Measurements from ENCODE around the gene CCPG1.

CCPG1 gene

DNA sequence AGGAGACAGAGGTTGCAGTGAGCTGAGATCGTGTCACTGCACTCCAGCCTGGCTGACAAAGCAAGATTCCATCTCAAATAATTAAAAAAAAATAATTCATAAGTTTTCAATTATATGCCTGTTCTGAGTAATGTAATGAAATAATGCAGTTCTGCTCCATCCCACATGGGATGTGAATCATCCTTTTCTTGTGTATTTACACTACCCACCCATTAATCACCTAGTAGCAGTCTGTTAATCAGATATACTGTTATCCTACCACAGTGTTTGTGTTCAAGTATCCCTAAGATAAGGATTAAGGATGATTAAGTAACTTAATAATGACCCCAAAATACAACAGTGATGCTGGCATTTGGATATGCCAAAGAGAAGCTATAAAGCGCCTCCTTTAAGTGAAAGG, 50.4 kb downstream of the CCPG1 start:
- no peak for TF ChIP-seq CTCF (IDR thresholded peaks at IDR 0.05)

DNA sequence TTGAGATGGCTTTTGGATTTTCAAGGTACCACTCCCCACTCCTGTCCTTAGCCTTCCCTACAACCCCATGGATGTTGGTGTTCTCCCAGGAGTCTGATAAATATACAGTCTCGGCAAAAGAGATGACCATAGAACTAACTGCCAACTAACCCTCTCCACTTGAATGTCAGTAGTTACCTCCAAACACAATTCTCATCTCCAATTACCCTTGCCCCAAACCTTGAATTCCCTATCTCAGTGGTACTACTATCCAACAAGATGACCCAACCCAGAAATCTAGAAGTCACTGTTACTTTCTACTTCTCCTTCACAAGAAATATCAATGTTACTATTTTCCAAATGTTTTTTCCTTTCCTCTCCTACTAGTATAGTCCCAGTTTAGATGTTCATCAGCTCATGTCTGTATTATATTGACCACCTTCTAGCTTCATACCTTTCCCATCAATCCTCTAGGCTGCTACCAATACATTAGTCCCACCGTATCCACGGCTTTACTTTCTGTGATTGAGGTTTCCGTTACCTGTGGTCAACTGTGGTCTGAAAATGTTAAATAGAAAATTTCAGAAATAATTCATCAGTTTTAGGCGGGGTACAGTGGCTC, 51.1 kb downstream of the CCPG1 start:
- TF ChIP-seq CTCF (IDR thresholded peaks at IDR 0.05): no peak

- no peak for TF ChIP-seq CTCF (IDR thresholded peaks at IDR 0.05)
Measured at GRCh38 chr15:55353025-55353424, 55.1 kb downstream of the CCPG1 start.

DNA sequence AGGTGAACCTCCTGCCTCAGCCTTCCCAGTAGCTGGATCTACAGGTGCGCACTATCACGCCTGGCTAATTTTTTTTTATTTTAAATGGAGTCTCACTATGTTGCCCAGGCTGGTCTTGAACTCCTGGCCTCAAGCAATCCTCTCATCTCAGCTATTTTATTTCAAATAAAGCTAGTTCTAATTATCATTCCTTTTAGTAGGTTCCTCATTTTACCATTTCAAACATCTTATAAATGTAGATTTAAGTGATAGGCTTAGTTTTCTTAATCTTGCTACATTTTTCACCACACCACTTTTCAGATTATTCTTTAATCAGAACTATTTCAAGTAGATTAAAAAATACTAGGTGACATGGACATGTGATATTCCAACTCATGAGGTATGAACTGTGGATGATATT, 58.9 kb downstream of the CCPG1 start:
- no peak for TF ChIP-seq CTCF (IDR thresholded peaks at IDR 0.05)

- no peak for TF ChIP-seq CTCF (IDR thresholded peaks at IDR 0.05)
Measured at GRCh38 chr15:55348281-55348778, 59.8 kb downstream of the CCPG1 start.

DNA sequence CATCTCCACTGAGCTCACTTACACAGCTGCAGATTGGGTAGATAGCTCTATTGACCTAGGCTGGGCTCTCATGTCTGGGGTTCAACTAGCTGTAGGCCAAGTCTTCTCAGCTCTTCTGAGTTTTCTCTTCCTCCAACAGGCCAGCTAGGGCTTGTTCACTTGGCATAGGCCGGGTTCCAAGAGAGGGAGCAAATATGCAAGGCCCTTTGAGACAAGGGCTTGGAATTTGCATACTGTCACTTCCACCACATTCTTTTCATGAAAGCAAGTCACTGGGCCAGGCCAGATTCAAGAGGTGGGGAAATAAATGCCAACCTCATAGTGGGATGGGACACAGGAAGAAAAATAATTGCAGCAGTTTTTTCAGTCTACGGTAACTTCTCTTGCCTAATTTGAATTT, 64.0 kb downstream of the CCPG1 start:
- TF ChIP-seq CTCF (IDR thresholded peaks at IDR 0.05): no peak

- no peak for TF ChIP-seq CTCF (IDR thresholded peaks at IDR 0.05)
Measured at GRCh38 chr15:55343168-55343567, 65.0 kb downstream of the CCPG1 start.

- no peak for TF ChIP-seq CTCF (IDR thresholded peaks at IDR 0.05)
Measured at GRCh38 chr15:55337160-55337559, 71.0 kb downstream of the CCPG1 start.
